GM12864 (cell line): ENCODE measurements around the gene TRIM43.
"Not testable (repeated sequence)": the region's sequence is repeated elsewhere in the genome, so short reads cannot be mapped to it uniquely, and the experiment has no call there.

Experiments
- DNase-seq: peaks from one replicate; pipeline ENCODE4 v3.0.0-alpha.2; 2011; ENCODE audit warnings: low read depth
- H3K4me3 ChIP-seq: 2 replicates; pipeline ENCODE4 v1.5.1; 2011; ENCODE audit warnings: mild to moderate bottlenecking, low read depth, low read length, control low read depth

The TRIM43 gene

GRCh38 chr2:95642951-95643350 lies 51.1 kb downstream of the TRIM43 start:
- H3K4me3 ChIP-seq, DNase-seq: not testable (repeated sequence)

GRCh38 chr2:95645312-95645711 lies 53.5 kb downstream of the TRIM43 start:
- not testable (repeated sequence) for DNase-seq, H3K4me3 ChIP-seq

- not testable (repeated sequence) for H3K4me3 ChIP-seq, DNase-seq
Measured at GRCh38 chr2:95646274-95646994, 54.6 kb downstream of the TRIM43 start.

GRCh38 chr2:95648894-95649544 lies 57.2 kb downstream of the TRIM43 start:
- not testable (repeated sequence) for H3K4me3 ChIP-seq, DNase-seq
